Choroid plexus epithelial cell (primary cell): ENCODE data around the gene TBX4.
A peak's percentile ranks its signal among the peaks of the same experiment; 100 is the strongest.

Source experiments
- DNase-seq: peaks from one replicate; pipeline ENCODE4 v3.0.0-alpha.2; 2010; ENCODE audit warnings: low read depth
- H3K4me3 ChIP-seq: 2 replicates; pipeline ENCODE4 v1.5.1; 2011; ENCODE audit warnings: low read depth, mild to moderate bottlenecking, control low read depth, low read length, moderate library complexity
- TF ChIP-seq, protein P1 (sequence below): conservative IDR thresholded peaks from 2 replicates; pipeline ENCODE4 v1.5.1; 2011; ENCODE audit warnings: low read depth, mild to moderate bottlenecking, control low read depth, inconsistent platforms, low read length, moderate library complexity

The TBX4 gene

DNA sequence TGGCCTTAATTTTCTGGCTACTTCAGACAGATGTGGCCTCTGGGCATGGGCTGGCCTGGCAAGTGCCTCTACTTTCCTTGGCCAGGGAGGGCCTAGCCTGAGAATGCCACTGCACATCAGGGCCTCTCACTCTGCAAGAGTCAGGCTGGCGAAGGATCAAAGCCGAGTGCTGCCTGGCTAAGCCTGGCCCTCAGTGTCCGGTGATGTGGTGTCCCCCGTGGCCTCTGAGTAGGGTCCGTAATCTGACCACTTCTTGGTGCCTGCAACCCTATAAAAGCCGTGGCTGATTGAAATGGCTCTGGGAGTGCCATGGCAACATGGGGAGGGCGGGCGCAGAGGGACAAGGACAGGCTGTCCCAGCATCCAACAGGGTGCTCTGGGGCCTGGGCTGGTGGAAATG lies 30.2 kb downstream of the TBX4 start:
- no peak overlapping the region for H3K4me3 ChIP-seq
- TF ChIP-seq, protein P1, sequence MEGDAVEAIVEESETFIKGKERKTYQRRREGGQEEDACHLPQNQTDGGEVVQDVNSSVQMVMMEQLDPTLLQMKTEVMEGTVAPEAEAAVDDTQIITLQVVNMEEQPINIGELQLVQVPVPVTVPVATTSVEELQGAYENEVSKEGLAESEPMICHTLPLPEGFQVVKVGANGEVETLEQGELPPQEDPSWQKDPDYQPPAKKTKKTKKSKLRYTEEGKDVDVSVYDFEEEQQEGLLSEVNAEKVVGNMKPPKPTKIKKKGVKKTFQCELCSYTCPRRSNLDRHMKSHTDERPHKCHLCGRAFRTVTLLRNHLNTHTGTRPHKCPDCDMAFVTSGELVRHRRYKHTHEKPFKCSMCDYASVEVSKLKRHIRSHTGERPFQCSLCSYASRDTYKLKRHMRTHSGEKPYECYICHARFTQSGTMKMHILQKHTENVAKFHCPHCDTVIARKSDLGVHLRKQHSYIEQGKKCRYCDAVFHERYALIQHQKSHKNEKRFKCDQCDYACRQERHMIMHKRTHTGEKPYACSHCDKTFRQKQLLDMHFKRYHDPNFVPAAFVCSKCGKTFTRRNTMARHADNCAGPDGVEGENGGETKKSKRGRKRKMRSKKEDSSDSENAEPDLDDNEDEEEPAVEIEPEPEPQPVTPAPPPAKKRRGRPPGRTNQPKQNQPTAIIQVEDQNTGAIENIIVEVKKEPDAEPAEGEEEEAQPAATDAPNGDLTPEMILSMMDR = no peak
- DNase-seq = no peak

DNA sequence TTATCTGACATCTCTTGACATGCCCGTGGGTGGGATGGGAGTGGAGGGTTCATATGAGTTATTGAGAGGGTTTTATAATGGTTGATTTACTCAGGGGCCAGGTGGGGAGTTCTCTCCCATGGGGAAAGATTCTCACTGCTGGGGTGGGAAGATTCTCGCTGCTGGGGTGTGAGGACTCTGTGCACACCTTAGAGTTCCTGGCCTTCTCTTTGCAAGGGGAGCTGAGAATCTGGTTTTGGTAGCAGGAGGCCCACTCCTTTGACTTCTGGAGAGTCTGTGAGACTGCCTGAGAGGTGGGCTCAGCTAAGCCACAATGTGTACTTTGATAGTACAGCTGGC lies 31.5 kb downstream of the TBX4 start:
- TF ChIP-seq, protein P1 = no peak
- H3K4me3 ChIP-seq = no peak overlapping the region
- no peak for DNase-seq

DNA sequence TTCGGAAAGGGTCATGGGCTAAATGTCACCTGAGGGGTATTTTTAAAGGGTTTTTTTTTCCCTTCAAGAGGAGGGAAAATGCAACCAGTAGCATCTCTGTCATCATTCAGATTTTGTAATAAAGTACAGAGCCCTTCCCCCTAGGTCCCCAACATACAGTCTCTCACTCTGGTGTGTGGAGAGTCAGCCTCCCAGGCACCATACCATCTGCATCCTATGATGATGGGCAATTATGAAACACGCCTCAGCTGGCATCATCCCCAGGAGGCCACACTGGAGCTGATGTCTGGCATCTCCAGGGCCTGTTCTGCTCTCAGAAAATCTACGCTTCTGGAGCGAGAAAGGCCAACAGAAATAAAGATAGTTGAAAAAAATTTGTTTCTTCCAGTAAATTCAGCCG lies 32.0 kb downstream of the TBX4 start:
- DNase-seq = no peak
- no peak overlapping the region for H3K4me3 ChIP-seq
- TF ChIP-seq, protein P1 = no peak

DNA sequence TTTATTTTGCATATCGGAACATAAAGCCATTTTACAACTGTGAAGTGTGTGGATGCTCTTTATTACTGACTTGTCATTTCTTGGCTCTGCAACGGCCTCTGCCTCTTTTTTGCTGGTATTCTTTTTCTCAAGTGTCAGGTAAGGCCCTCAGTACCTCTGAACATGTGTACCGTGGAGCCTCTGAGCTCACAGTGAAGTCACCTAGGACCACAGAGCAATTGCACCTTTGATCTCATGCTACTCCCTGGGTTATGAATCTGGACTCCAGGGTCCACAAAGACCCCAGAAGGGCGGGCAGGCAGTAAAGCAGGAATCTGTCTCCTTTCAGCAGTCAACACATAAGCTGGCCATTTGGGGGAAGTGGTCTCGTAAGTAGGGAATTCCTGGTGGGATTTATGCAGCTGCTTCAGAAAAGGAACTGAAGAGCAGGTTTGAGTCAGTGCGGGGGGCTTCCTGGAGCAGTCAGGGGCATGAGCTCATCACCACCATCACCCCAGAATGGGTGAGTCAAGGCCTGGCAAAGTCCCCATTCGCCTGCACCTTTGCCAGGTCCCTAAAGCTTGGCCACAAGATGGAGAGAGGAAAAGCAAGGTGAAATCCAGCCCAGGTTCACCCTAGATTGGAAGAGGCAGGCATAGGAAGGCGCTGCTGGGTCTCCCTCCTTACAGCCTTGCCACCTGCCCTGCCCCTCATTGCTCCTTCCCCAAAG lies 33.0 kb downstream of the TBX4 start:
- no peak overlapping the region for H3K4me3 ChIP-seq
- no peak for DNase-seq
- TF ChIP-seq, protein P1 = no peak

DNA sequence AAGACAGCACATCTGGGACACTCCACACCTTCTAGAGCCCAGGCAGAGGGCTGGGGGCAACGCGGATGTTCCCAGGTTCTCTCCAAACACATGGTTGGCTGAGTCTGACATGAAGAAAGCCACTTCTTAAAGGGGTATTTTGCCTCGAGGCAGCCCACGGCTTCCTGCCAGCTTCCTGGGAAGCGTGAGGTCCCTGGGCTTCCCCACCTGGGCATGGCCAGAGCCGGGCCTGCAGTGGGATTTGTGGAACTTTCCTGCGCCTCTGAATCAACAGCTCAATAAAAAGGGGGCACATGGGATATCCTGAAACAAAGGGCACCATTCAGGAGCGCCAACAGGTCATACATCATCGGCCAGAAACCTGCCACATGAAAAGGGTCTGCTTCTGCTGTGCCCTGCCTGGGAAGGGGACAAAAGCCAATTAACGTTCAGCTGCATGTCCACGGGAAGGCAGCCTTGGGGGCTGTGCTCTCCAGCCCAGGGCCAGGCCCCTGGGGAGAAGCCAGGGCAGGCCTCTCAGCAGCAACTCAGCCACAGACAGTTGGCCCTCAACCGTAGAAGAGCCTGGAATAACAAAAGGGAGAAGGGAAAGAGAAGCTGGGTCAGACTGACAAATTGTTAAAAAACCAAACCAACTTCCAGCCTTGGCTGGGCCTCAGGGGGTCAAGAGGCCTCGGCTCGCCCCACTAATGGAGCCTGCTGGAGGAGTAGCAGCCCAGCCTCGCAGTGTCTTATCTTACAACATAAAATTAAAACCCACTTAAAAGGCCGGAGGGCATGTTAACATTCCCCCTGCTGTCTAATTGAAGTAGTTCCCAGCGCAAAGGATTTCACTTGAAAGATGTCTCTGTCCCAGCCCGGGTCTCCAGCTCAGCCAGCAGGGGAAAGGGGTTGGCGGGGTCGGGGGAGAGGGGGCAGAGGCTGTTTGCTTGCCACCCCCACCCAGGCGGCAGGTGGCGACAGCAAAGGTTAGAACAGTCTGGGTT lies 34.2 kb downstream of the TBX4 start:
- H3K4me3 ChIP-seq = no peak overlapping the region
- peak; percentile 31 for DNase-seq
- TF ChIP-seq, protein P1 = peak; percentile 19

DNA sequence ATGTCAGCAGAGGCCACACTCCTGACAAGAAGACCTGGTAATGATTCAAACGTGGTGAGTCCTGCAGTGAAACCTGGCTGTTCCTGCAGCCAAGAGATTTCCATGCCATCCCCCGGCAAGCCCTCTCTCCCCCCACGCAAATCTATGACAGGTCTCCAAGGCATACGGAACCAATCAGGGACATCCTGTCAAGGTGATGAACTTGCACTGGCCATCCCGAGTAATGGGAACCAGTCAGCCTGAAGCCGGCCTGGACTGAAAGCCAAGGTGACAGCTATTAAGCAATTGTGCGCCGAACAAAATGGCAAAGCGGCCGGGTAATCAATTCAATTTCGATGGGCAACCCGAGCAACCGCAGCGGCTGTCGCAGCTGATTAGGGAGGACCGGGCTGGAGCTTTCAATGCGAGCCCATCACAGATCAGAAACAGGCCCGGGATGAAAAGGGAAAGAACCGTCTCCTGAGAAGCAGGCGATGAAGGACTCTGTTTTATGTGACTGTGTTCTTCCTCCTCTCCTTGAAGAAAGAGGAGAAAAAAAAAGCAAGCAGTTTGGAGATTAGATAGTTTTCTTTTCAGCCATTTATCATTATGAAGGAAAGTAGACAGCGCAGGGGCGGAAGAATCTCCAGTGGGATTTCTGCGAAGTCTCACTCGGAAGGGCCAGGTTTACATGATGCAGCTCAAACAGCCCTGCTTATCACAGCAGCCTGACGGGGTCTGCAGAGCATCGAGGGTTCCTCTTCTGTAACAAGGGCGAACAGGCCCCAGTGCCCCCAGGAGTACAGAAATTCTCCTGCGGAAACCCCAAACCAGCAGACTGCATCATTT lies 35.2 kb downstream of the TBX4 start:
- TF ChIP-seq, protein P1 = no peak
- no peak for DNase-seq
- no peak overlapping the region for H3K4me3 ChIP-seq
